H1 (cell line): ENCODE results near the gene ADCY5. TPM values are rescaled to one million over a fixed set of nuclear protein-coding genes. Genes with fewer than 3 reads are reported as not detected.

Experiments used
- CTCF ChIA-PET: fragments of 300-600 bp; sonication (Branson Sonifier 250); formaldehyde crosslinking; loops from one replicate; lab custom pipeline; 2021; ENCODE audit not compliant: partially characterized antibody; lab: Charles Lee
- POLR2A ChIA-PET: fragments of 300-600 bp; sonication (Branson Sonifier 250); formaldehyde crosslinking; loops from one replicate; lab custom pipeline; 2021; ENCODE audit warnings: inconsistent platforms; ENCODE audit not compliant: partially characterized antibody; lab: Charles Lee
- DNase-seq, 2 experiments: peaks; one replicate each; pipeline versions ENCODE4 v3.0.0 to v3.0.0-alpha.2; 2010 to 2022; ENCODE audit warnings: low spot score in 2 of 2, low read depth in 1 of 2, mixed read lengths in 1 of 2
- FAIRE-seq: peaks from 2 replicates; lab custom pipeline; 2011; peaks lifted over from hg19 to GRCh38; lab: Jason Lieb, UNC
- H2AFZ ChIP-seq: 2 replicates; pipeline ENCODE4 v1.8.1; 2012; ENCODE audit warnings: low read length, inconsistent platforms
- H2AK5ac ChIP-seq: 2 replicates; pipeline ENCODE4 v1.6.1; 2013; ENCODE audit warnings: low read depth, low read length
- H2BK120ac ChIP-seq: replicated peaks from 2 replicates; pipeline ENCODE3; 2013; ENCODE audit warnings: low read depth, low read length, inconsistent platforms
- H2BK12ac ChIP-seq: 2 replicates; pipeline ENCODE4 v1.6.1; 2013; ENCODE audit warnings: low read depth, low read length
- H2BK15ac ChIP-seq: 2 replicates; pipeline ENCODE4 v1.6.1; 2013; ENCODE audit warnings: low read length
- H2BK20ac ChIP-seq: 2 replicates; pipeline ENCODE4 v1.6.1; 2013; ENCODE audit warnings: low read length
- H2BK5ac ChIP-seq: 2 replicates; pipeline ENCODE4 v1.6.1; 2013; ENCODE audit warnings: low read depth, low read length
- H3K14ac ChIP-seq: 2 replicates; pipeline ENCODE4 v1.6.1; 2013; ENCODE audit warnings: inconsistent platforms; ENCODE audit not compliant: insufficient read length
- H3K18ac ChIP-seq: 2 replicates; pipeline ENCODE4 v1.6.1; 2013; ENCODE audit warnings: low read length; ENCODE audit errors: extremely low read depth
- H3K23ac ChIP-seq: 2 replicates; pipeline ENCODE4 v1.6.1; 2013; ENCODE audit warnings: inconsistent platforms; ENCODE audit not compliant: insufficient read length
- H3K23me2 ChIP-seq: 2 replicates; pipeline ENCODE4 v1.6.1; 2013; ENCODE audit warnings: low read depth, low read length
- H3K27ac ChIP-seq: 2 replicates; pipeline ENCODE4 v1.6.1; 2011; ENCODE audit warnings: low read depth, low read length, inconsistent platforms
- H3K27me3 ChIP-seq, 4 experiments: replicated peaks in 1 of 4; 1 replicate in 1 of 4; 2 replicates in 3 of 4; pipeline versions ENCODE4 v1.6.1 to v1.8.1; 2011 to 2013; ENCODE audit warnings: low read length in 3 of 4, mild to moderate bottlenecking in 3 of 4, inconsistent platforms in 2 of 4, mixed read lengths in 2 of 4, moderate library complexity in 1 of 4; ENCODE audit not compliant: control insufficient read depth in 3 of 4, insufficient read depth in 3 of 4; ENCODE audit errors: extremely low read depth in 1 of 4
- H3K36me3 ChIP-seq, 4 experiments: 2 replicates each; pipeline versions ENCODE4 v1.6.1 to v1.8.1; 2011 to 2013; ENCODE audit warnings: mild to moderate bottlenecking in 4 of 4, low read length in 3 of 4, moderate library complexity in 2 of 4, control low read depth in 1 of 4, inconsistent platforms in 1 of 4; ENCODE audit not compliant: insufficient read depth in 4 of 4, control insufficient read depth in 2 of 4
- H3K4ac ChIP-seq: replicated peaks from 2 replicates; pipeline ENCODE3; 2013; ENCODE audit warnings: low read length, low read depth, mixed read lengths, inconsistent platforms; ENCODE audit not compliant: insufficient read length
- H3K4me1 ChIP-seq, 4 experiments: replicated peaks in 1 of 4; 1 replicate in 1 of 4; 2 replicates in 3 of 4; pipeline versions ENCODE4 v1.6.1 to v1.8.1; 2011 to 2013; ENCODE audit warnings: low read length in 3 of 4, inconsistent platforms in 2 of 4, mixed read lengths in 1 of 4; ENCODE audit not compliant: insufficient read depth in 4 of 4, control insufficient read depth in 3 of 4
- H3K4me2 ChIP-seq, 2 experiments: 2 replicates each; pipeline versions ENCODE4 v1.6.1 to v1.8.1; 2011 to 2013; ENCODE audit warnings: low read depth in 2 of 2, low read length in 2 of 2, control low read depth in 1 of 2, inconsistent platforms in 1 of 2, mild to moderate bottlenecking in 1 of 2; ENCODE audit not compliant: insufficient read depth in 1 of 2
- H3K4me3 ChIP-seq, 4 experiments: fragments of 200-600, 300-600 bp in 1 of 4; sonication (generic), shearing (Covaris generic), sonication (Bioruptor Twin) in 1 of 4; 2 replicates each; pipeline versions ENCODE4 v1.5.1 to v1.8.1; 2011 to 2016; ENCODE audit warnings: low read length in 4 of 4, low read depth in 3 of 4, control low read depth in 2 of 4, inconsistent platforms in 2 of 4, mild to moderate bottlenecking in 2 of 4, mixed read lengths in 1 of 4, moderate library complexity in 1 of 4; ENCODE audit not compliant: insufficient read depth in 2 of 4; ENCODE audit errors: extremely low read depth in 1 of 4
- H3K56ac ChIP-seq: replicated peaks from 2 replicates; pipeline ENCODE3; 2013; ENCODE audit warnings: low read depth, mild to moderate bottlenecking, mixed read lengths, low read length, inconsistent platforms; ENCODE audit not compliant: insufficient read length
- H3K79me1 ChIP-seq: 2 replicates; pipeline ENCODE4 v1.6.1; 2013; ENCODE audit warnings: low read depth, low read length, control low read depth
- H3K79me2 ChIP-seq, 2 experiments: 2 replicates each; pipeline versions ENCODE4 v1.6.1 to v1.8.1; 2012 to 2013; ENCODE audit warnings: low read length in 2 of 2, mild to moderate bottlenecking in 2 of 2, inconsistent platforms in 1 of 2; ENCODE audit not compliant: insufficient read depth in 2 of 2, control insufficient read depth in 1 of 2
- H3K9ac ChIP-seq, 4 experiments: replicated peaks in 1 of 4; 1 replicate in 1 of 4; 2 replicates in 3 of 4; pipeline versions ENCODE4 v1.6.1 to v1.8.1; 2011 to 2013; ENCODE audit warnings: low read depth in 3 of 4, low read length in 3 of 4, control low read depth in 2 of 4, mild to moderate bottlenecking in 2 of 4, moderate library complexity in 2 of 4, inconsistent platforms in 1 of 4; ENCODE audit errors: extremely low read depth in 1 of 4
- H3K9me3 ChIP-seq, 2 experiments: 2 replicates each; pipeline versions ENCODE4 v1.6.1 to v1.8.1; 2012 to 2013; ENCODE audit warnings: mild to moderate bottlenecking in 2 of 2, moderate library complexity in 2 of 2, control low read depth in 1 of 2, inconsistent platforms in 1 of 2, low read depth in 1 of 2, low read length in 1 of 2, mixed read lengths in 1 of 2; ENCODE audit not compliant: insufficient read depth in 2 of 2
- H4K20me1 ChIP-seq, 2 experiments: replicated peaks in 1 of 2; 2 replicates each; pipeline versions ENCODE3 to v1.8.1; 2011 to 2013; ENCODE audit warnings: inconsistent platforms in 2 of 2, low read length in 2 of 2, mild to moderate bottlenecking in 1 of 2; ENCODE audit not compliant: insufficient read depth in 2 of 2, control insufficient read depth in 1 of 2
- H4K5ac ChIP-seq: 2 replicates; pipeline ENCODE4 v1.6.1; 2013; ENCODE audit warnings: low read length, low read depth, mixed read lengths, inconsistent platforms; ENCODE audit not compliant: insufficient read length
- H4K8ac ChIP-seq: 2 replicates; pipeline ENCODE4 v1.8.0; 2013; ENCODE audit warnings: mild to moderate bottlenecking, moderate library complexity, low read length, inconsistent platforms; ENCODE audit not compliant: insufficient read depth; ENCODE audit errors: extremely low read depth
- H4K91ac ChIP-seq: replicated peaks from 2 replicates; pipeline ENCODE3; 2013; ENCODE audit warnings: low read length, mixed read lengths, inconsistent platforms; ENCODE audit not compliant: insufficient read length
- ASH2L ChIP-seq: fragments of 200-600, 300-600 bp; sonication (generic); IDR thresholded peaks from one replicate; pipeline ENCODE4 v1.7.1; 2017; ENCODE audit warnings: low read length
- CBX8 ChIP-seq: fragments of 300-800, 300-1000 bp; sonication (generic); IDR thresholded peaks from 2 replicates; pipeline ENCODE4 v1.7.1; 2016; ENCODE audit warnings: low read depth, low read length, borderline replicate concordance
- NRF1 ChIP-seq: IDR thresholded peaks from 2 replicates; pipeline ENCODE4 v1.6.1; 2011; ENCODE audit warnings: mild to moderate bottlenecking, low read depth, low read length, improper control_type of control experiment
- RNF2 ChIP-seq: fragments of 200-900, 300-1000 bp; sonication (generic); IDR thresholded peaks from 2 replicates; pipeline ENCODE4 v1.7.1; 2016; ENCODE audit warnings: borderline replicate concordance, low read depth, mild to moderate bottlenecking, antibody characterized with exemption, low read length; ENCODE audit not compliant: poor library complexity, severe bottlenecking; ENCODE audit errors: missing control alignments
- SP1 ChIP-seq: IDR thresholded peaks from 2 replicates; pipeline ENCODE4 v1.6.1; 2011; ENCODE audit warnings: low read depth, low read length
- SP4 ChIP-seq: IDR thresholded peaks from 2 replicates; pipeline ENCODE4 v1.6.1; 2012; ENCODE audit warnings: low read length, inconsistent platforms
- WGBS, 2 experiments: shearing (Covaris generic) in 1 of 2; methylation state at CpG; one replicate each; pipeline versions ENCODE4 v1.1.6 to v1.1.7; 2013 to 2015; ENCODE audit warnings: low lambda C conversion rate in 2 of 2, mixed read lengths in 2 of 2, inconsistent platforms in 1 of 2, low coverage in 1 of 2, missing lambda C conversion rate in 1 of 2; ENCODE audit not compliant: insufficient replicate concordance in 2 of 2, insufficient coverage in 1 of 2, insufficient read length in 1 of 2; ENCODE audit errors: extremely low coverage in 1 of 2, missing lambda C conversion rate in 1 of 2; 5-methylcytosine and 5-hydroxymethylcytosine counted together
- polyA plus RNA-seq, 7 experiments: library from polyadenylated mRNA; depleted of rRNA in 3 of 7; stranded (reverse) in 5 of 7; unstranded in 2 of 7; fragments of >200 nt in 5 of 7; fragments of 200-250 nt in 2 of 7; gene quantifications; 1 replicate in 5 of 7; 2 replicates in 1 of 7; 4 replicates in 1 of 7; pipeline versions ENCODE4 v1.2.1 to v1.2.3, GENCODE V29; 2011 to 2013; ENCODE audit warnings: missing spikeins in 2 of 7, mixed read lengths in 2 of 7
- total RNA-seq: library from RNA; stranded (reverse); fragmentation: NEBNext Ultra II Directional; extraction: Animal tissue kit (Norgen Biotek cat#: 25700); gene quantifications from 2 replicates; pipeline ENCODE4 v1.2.1, GENCODE V29; 2021

ADCY5 gene
- total and polyA plus RNA-seq, 2 of the 8 experiments (the other 6 are each of a cell fraction or from before 2014, with no cell fraction given): 18.9 to 40.8 TPM

DNA sequence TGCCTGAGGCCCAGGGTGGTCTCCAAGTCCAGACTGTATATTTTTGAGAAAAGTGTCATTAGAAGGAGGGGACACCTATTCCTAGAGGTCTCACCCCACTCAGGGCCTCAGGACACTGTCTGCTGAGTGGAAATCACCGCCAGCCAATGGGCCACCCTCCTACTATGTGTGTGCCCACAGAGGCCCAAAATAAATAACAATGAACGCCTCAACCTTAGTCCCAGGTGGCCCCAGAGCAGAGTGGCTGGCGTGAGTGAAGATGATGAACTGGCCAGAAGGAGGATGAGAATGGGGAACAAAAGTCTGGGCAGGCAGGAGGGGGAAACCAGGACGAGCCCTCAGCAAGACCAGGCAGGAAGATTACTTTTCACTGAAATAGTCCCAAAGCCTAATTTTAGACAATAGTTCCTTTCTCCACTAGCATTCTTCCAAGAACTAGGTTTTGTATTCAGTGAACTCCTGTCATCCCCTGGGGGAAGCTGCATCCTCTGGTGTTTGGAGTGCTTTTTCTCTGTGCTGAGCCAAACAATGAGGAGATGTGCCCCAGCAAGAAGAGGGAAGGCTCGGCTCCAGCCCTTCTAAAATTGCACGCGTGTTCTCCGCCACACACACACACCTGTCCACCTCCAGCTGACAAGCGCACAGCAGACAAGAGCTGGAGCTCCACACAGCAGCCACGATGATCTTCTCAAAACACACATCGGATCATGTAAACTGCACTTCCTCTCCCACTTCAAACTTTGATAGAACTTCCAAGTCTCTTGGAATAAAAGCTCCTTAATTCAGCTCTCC, 72.2 kb downstream of the ADCY5 start:
- Histone ChIP-seq H3K23me2 (no peaks in the 10 kb centered on the region), H3K27ac (no peak overlapping the region), H2AK5ac (no peak overlapping the region; the same call in 1 of the 2 replicates), H3K56ac (no peak overlapping the region), H3K79me2 (no peaks in the 10 kb centered on the region), H2AFZ (no peak overlapping the region), H3K4ac (no peak overlapping the region), H4K8ac (no peak overlapping the region), H2BK12ac (no peak overlapping the region), H3K4me2 (no peak overlapping the region), H2BK5ac (no peak overlapping the region), H4K91ac (no peak overlapping the region), H3K36me3 (no peaks in the 10 kb centered on the region; a peak in 1 of 8 replicates), H3K9me3 (no peaks in the 10 kb centered on the region), H3K23ac (no peak overlapping the region), H3K9ac (no peak overlapping the region), H3K18ac (no peak overlapping the region), H3K4me3 (no peak overlapping the region), H4K20me1 (no peaks in the 10 kb centered on the region), H4K5ac (no peak overlapping the region), H3K27me3 (no peaks in the 10 kb centered on the region), H3K14ac (no peak overlapping the region), H2BK120ac (no peak overlapping the region), H2BK15ac (no peak overlapping the region), H3K4me1 (peaks cover 0 to 2% (median 0%) of the 10 kb centered on the region in 4 experiments; a peak in 1 of 7 replicates), H2BK20ac (no peak overlapping the region), H3K79me1 (no peaks in the 10 kb centered on the region)
- WGBS, 2 experiments: 81% methylated on average over 11 of the region's 11 CpGs; no CpG with 5 or more reads in 1 of the 2 experiments
- ChIA-PET CTCF (interaction anchor here (0.7 to 8.2 kb wide), 27 partner anchors 7 to 182 kb away, joined by 3 to 63 read pairs (median 5); partner anchors contain the start of gene ADCY5), POLR2A (interaction anchor here (1.2 to 1.5 kb wide), 3 partner anchors 9 to 78 kb away, joined by 3 to 5 read pairs (median 3); no protein-coding TSS in a partner anchor)
- FAIRE-seq: no peak
- no peak for DNase-seq
- TF ChIP-seq SP1 (no peak), CBX8 (no peak), RNF2 (no peak), NRF1 (no peak), SP4 (no peak), ASH2L (no peak)
